HCT116 (cell line): ENCODE data around the gene SULT2B1. TPM values are rescaled to one million over a fixed set of nuclear protein-coding genes. Genes with fewer than 3 reads are reported as not detected.

ENCODE experiments used
- ATAC-seq: fragments of 200-7000 bp; cut with Tn5 transposase; 2 replicates; pipeline ENCODE4 v1.9.1; 2020; ENCODE audit warnings: mild to moderate bottlenecking, moderate library complexity
- BruUV-seq: library from RNA; stranded (reverse); fragments of 400-500 nt; replicated peaks from 2 replicates; lab custom pipeline; 2021; lab: Mats Ljungman, UMichigan
- CTCF ChIA-PET: fragments of 300-600 bp; sonication (Branson Sonifier 250); formaldehyde crosslinking; loops from one replicate; lab custom pipeline; 2021; ENCODE audit warnings: antibody characterized with exemption; lab: Charles Lee
- POLR2A ChIA-PET: fragments of 300-600, 350-600 bp; sonication (Branson Sonifier 250); formaldehyde crosslinking; loops from one replicate; lab custom pipeline; 2021; ENCODE audit warnings: antibody characterized with exemption; lab: Charles Lee
- RAD21 ChIA-PET, 2 experiments: fragments of 300-600 bp; sonication (Branson Sonifier 250); formaldehyde crosslinking; loops; one replicate each; lab custom pipeline; 2023; ENCODE audit warnings: low total read pairs in 2 of 2; ENCODE audit not compliant: uncharacterized antibody in 2 of 2, unreplicated experiment in 2 of 2, low non-redundant PET in 1 of 2; lab: Charles Lee
- DNase-seq: peaks from one replicate; pipeline ENCODE4 v3.0.0-alpha.2; 2010; ENCODE audit warnings: low read depth, low spot score
- H2AFZ ChIP-seq: fragments of 200-600 bp; shearing (Covaris generic), sonication (generic); 2 replicates; pipeline ENCODE4 v1.6.1; 2017; ENCODE audit warnings: low read depth, mixed run types, mixed read lengths, antibody characterized with exemption, low read length; ENCODE audit not compliant: poor library complexity, severe bottlenecking
- H3K27ac ChIP-seq: 2 replicates; pipeline ENCODE4 v1.5.1; 2012; ENCODE audit warnings: low read depth, low read length
- H3K27me3 ChIP-seq: fragments of 200-600 bp; sonication (generic); 2 replicates; pipeline ENCODE4 v1.6.1; 2016; ENCODE audit warnings: mixed run types, low read length, mixed read lengths; ENCODE audit not compliant: insufficient read depth
- H3K36me3 ChIP-seq, 2 experiments: fragments of 200-500 bp in 1 of 2; fragments of 200-600 bp in 1 of 2; sonication (Bioruptor generic) in 1 of 2; sonication (generic) in 1 of 2; 2 replicates each; pipeline versions ENCODE4 v1.5.1 to v1.6.1; 2014 to 2016; ENCODE audit warnings: low read length in 2 of 2, inconsistent platforms in 1 of 2, mixed read lengths in 1 of 2, mixed run types in 1 of 2; ENCODE audit not compliant: insufficient read depth in 2 of 2, control insufficient read depth in 1 of 2
- H3K4me1 ChIP-seq, 2 experiments: fragments of 200-600 bp in 1 of 2; sonication (generic) in 1 of 2; 2 replicates each; pipeline versions ENCODE4 v1.5.1 to v1.6.1; 2012 to 2017; ENCODE audit warnings: low read length in 2 of 2, inconsistent platforms in 1 of 2, mild to moderate bottlenecking in 1 of 2, mixed read lengths in 1 of 2, mixed run types in 1 of 2, moderate library complexity in 1 of 2; ENCODE audit not compliant: insufficient read depth in 2 of 2, control insufficient read depth in 1 of 2
- H3K4me2 ChIP-seq: fragments of 200-600 bp; sonication (generic); 2 replicates; pipeline ENCODE4 v1.6.1; 2017; ENCODE audit warnings: mixed run types, low read length, mixed read lengths
- H3K4me3 ChIP-seq, 2 experiments: fragments of 200-600 bp in 1 of 2; sonication (generic) in 1 of 2; replicated peaks in 1 of 2; 2 replicates each; pipeline ENCODE4 v1.5.1; 2011 to 2016; ENCODE audit warnings: low read length in 2 of 2, control low read depth in 1 of 2, low read depth in 1 of 2, mild to moderate bottlenecking in 1 of 2, mixed read lengths in 1 of 2, mixed run types in 1 of 2
- H3K79me2 ChIP-seq: fragments of 200-600 bp; sonication (generic); 2 replicates; pipeline ENCODE4 v1.6.1; 2017; ENCODE audit warnings: mild to moderate bottlenecking, mixed run types, low read length, moderate library complexity, mixed read lengths; ENCODE audit not compliant: insufficient read depth
- H3K9ac ChIP-seq: fragments of 200-600 bp; sonication (generic); 2 replicates; pipeline ENCODE4 v1.6.1; 2016; ENCODE audit warnings: low read length, mixed read lengths
- H3K9me2 ChIP-seq: fragments of 200-600 bp; sonication (generic), shearing (Covaris generic); 2 replicates; pipeline ENCODE4 v1.6.1; 2017; ENCODE audit warnings: mixed run types, mild to moderate bottlenecking, moderate library complexity; ENCODE audit not compliant: insufficient read depth
- H3K9me3 ChIP-seq, 2 experiments: fragments of 200-500 bp in 1 of 2; fragments of 200-600 bp in 1 of 2; sonication (Bioruptor generic) in 1 of 2; sonication (generic) in 1 of 2; 2 replicates each; pipeline ENCODE4 v1.6.1; 2014 to 2017; ENCODE audit warnings: low read length in 2 of 2, mixed read lengths in 2 of 2, inconsistent platforms in 1 of 2, low read depth in 1 of 2, mild to moderate bottlenecking in 1 of 2, mixed run types in 1 of 2, moderate library complexity in 1 of 2; ENCODE audit not compliant: control insufficient read depth in 1 of 2, insufficient read depth in 1 of 2
- H4K20me1 ChIP-seq: fragments of 200-600 bp; sonication (generic), shearing (Covaris generic); 2 replicates; pipeline ENCODE4 v1.6.1; 2017; ENCODE audit warnings: mixed run types, mild to moderate bottlenecking, moderate library complexity; ENCODE audit not compliant: insufficient read depth
- CBX3 ChIP-seq: IDR thresholded peaks from 2 replicates; pipeline ENCODE4 v1.6.1; 2012; ENCODE audit warnings: low read depth
- CTCF ChIP-seq, 3 experiments: fragments of 200-600 bp in 1 of 3; sonication (generic) in 1 of 3; IDR thresholded peaks in 2 of 3; conservative IDR thresholded peaks in 1 of 3; 2 replicates each; pipeline ENCODE4 v1.5.1; 2012 to 2017; ENCODE audit warnings: low read depth in 2 of 3, low read length in 2 of 3, antibody characterized with exemption in 1 of 3, borderline replicate concordance in 1 of 3, control low read depth in 1 of 3, mild to moderate bottlenecking in 1 of 3, mixed read lengths in 1 of 3, mixed run types in 1 of 3, moderate library complexity in 1 of 3; ENCODE audit not compliant: insufficient read depth in 1 of 3
- EZH2 ChIP-seq: fragments of 200-600 bp; sonication (generic); IDR thresholded peaks from 2 replicates; pipeline ENCODE4 v1.6.1; 2017; ENCODE audit warnings: antibody characterized with exemption, mixed run types
- EZH2phosphoT487 ChIP-seq: fragments of 200-600 bp; IDR thresholded peaks from 2 replicates; pipeline ENCODE4 v1.6.1; 2018; ENCODE audit warnings: antibody characterized with exemption, borderline replicate concordance
- FOSL1 ChIP-seq: IDR thresholded peaks from 2 replicates; pipeline ENCODE4 v1.6.1; 2012; ENCODE audit warnings: low read depth
- MAX ChIP-seq: IDR thresholded peaks from 2 replicates; pipeline ENCODE4 v1.6.1; 2012
- POLR2A ChIP-seq: IDR thresholded peaks from 2 replicates; pipeline ENCODE4 v1.7.0; 2011; ENCODE audit warnings: borderline replicate concordance; ENCODE audit not compliant: insufficient read depth, insufficient read length; ENCODE audit errors: extremely low read depth
- POLR2AphosphoS5 ChIP-seq: IDR thresholded peaks from 2 replicates; pipeline ENCODE4 v1.6.1; 2011; ENCODE audit warnings: mild to moderate bottlenecking, low read depth, low read length, moderate library complexity
- RAD21 ChIP-seq: IDR thresholded peaks from 2 replicates; pipeline ENCODE4 v1.6.1; 2012; ENCODE audit warnings: low read depth, mild to moderate bottlenecking
- REST ChIP-seq: IDR thresholded peaks from 2 replicates; pipeline ENCODE4 v1.6.1; 2012; ENCODE audit warnings: low read depth
- SP1 ChIP-seq: IDR thresholded peaks from 2 replicates; pipeline ENCODE4 v1.6.1; 2012; ENCODE audit warnings: low read depth
- YY1 ChIP-seq: IDR thresholded peaks from 2 replicates; pipeline ENCODE4 v1.6.1; 2011; ENCODE audit warnings: low read length, low read depth, moderate library complexity, mild to moderate bottlenecking; ENCODE audit not compliant: insufficient replicate concordance; ENCODE audit errors: extremely low read depth
- ZBTB33 ChIP-seq: IDR thresholded peaks from 2 replicates; pipeline ENCODE4 v1.6.1; 2011; ENCODE audit warnings: mild to moderate bottlenecking, low read length, moderate library complexity; ENCODE audit not compliant: insufficient replicate concordance; ENCODE audit errors: extremely low read depth
- ZNF274 ChIP-seq: fragments of 200-500 bp; sonication (Bioruptor generic); IDR thresholded peaks from 2 replicates; pipeline ENCODE4 v1.6.1; 2014; ENCODE audit warnings: mild to moderate bottlenecking, low read depth, low read length, inconsistent platforms
- intact Hi-C: fragments of 100-400 bp; cut with micrococcal nuclease; formaldehyde crosslinking; loops from 2 replicates; pipeline ENCODE4 v1.10.0; 2022
- total RNA-seq: library from RNA; stranded (reverse); gene quantifications from one replicate; pipeline ENCODE4 v1.2.1, GENCODE V29; 2021; ENCODE audit not compliant: unreplicated experiment

Gene SULT2B1
- total RNA-seq, 1 experiment from 2014 or later = 4.8 TPM

- Histone ChIP-seq H3K27me3 (no peaks in the 10 kb centered on the region), H3K27ac (no peak overlapping the region), H2AFZ (no peak overlapping the region), H3K4me2 (no peak overlapping the region), H3K36me3 (no peaks in the 10 kb centered on the region), H3K9me3 (no peaks in the 10 kb centered on the region), H3K4me1 (no peaks in the 10 kb centered on the region), H4K20me1 (no peaks in the 10 kb centered on the region), H3K4me3 (no peak overlapping the region), H3K79me2 (no peaks in the 10 kb centered on the region), H3K9ac (no peak overlapping the region), H3K9me2 (no peaks in the 10 kb centered on the region)
- TF ChIP-seq YY1 (no peak), CTCF (IDR thresholded peaks at IDR 0.05 in 2 of 3, conservative IDR thresholded peaks at IDR 0.05 in 1 of 3; ENCODE audit: borderline replicate concordance in 1 of 3, insufficient read depth in 1 of 3, low read depth in 2 of 3, low read length in 2 of 3) (no peak), POLR2AphosphoS5 (no peak), REST (no peak), CBX3 (no peak), ZNF274 (no peak), EZH2phosphoT487 (no peak), ZBTB33 (no peak), POLR2A (no peak), SP1 (no peak), MAX (no peak), EZH2 (no peak), FOSL1 (no peak), RAD21 (no peak)
- intact Hi-C loops = no loop called here
- no TSS peak for BruUV-seq
- POLR2A ChIA-PET = interaction anchor here (0.6 kb wide), 1 partner anchor 272 kb away, joined by 3 read pairs; no protein-coding TSS in a partner anchor
- DNase-seq (no peak), ATAC-seq (no peak)
- RAD21 ChIA-PET = no interaction called here
- CTCF ChIA-PET = no interaction called here
Observed at GRCh38 chr19:48596237-48596636, 44.3 kb downstream of the SULT2B1 start.
